HEK293 (cell line): ENCODE data around the gene SRY.

ENCODE experiments used
- CTCF ChIA-PET: fragments of 350-600 bp; formaldehyde crosslinking; extraction: SDS; loops from one replicate; lab custom pipeline; 2021; ENCODE audit warnings: antibody characterized with exemption; lab: Yijun Ruan, JAX
- POLR2A ChIA-PET: fragments of 300-600 bp; formaldehyde crosslinking; extraction: SDS; loops from one replicate; lab custom pipeline; 2020; ENCODE audit warnings: antibody characterized with exemption, inconsistent platforms; lab: Yijun Ruan, JAX
- H3K27ac ChIP-seq: fragments of 200-500 bp; sonication (Bioruptor generic); 2 replicates; pipeline ENCODE4 v1.5.1; 2014; ENCODE audit warnings: low read depth, low read length, control low read depth, inconsistent platforms; ENCODE audit errors: extremely low read depth
- H3K36me3 ChIP-seq, 2 experiments: fragments of 200-500 bp in 1 of 2; sonication (Bioruptor generic) in 1 of 2; 1 replicate in 1 of 2; 2 replicates in 1 of 2; pipeline ENCODE4 v1.5.1; 2014 to 2017; ENCODE audit warnings: inconsistent platforms in 2 of 2, low read length in 2 of 2; ENCODE audit not compliant: control insufficient read depth in 2 of 2, insufficient read depth in 1 of 2
- H3K4me1 ChIP-seq: fragments of 200-500 bp; sonication (Bioruptor generic); 2 replicates; pipeline ENCODE4 v1.5.1; 2014; ENCODE audit warnings: mild to moderate bottlenecking, low read length, inconsistent platforms; ENCODE audit not compliant: control insufficient read depth, insufficient read depth
- H3K4me3 ChIP-seq: 2 replicates; pipeline ENCODE4 v1.5.1; 2011; ENCODE audit warnings: low read depth, mild to moderate bottlenecking, control low read depth, low read length, moderate library complexity
- H3K9me3 ChIP-seq: fragments of 200-500 bp; sonication (Bioruptor generic); 2 replicates; pipeline ENCODE4 v1.5.1; 2014; ENCODE audit warnings: low read depth, low read length, inconsistent platforms; ENCODE audit not compliant: control insufficient read depth, insufficient read depth
- HOXA7 ChIP-seq: sonication (generic); formaldehyde crosslinking; IDR thresholded peaks from 2 replicates; pipeline ENCODE4 v1.8.1; 2022; ENCODE audit warnings: missing genetic modification reagents, borderline replicate concordance
- HOXD13 ChIP-seq: sonication (generic); formaldehyde crosslinking; IDR thresholded peaks from 2 replicates; pipeline ENCODE4 v1.8.0; 2022; ENCODE audit warnings: missing genetic modification reagents, borderline replicate concordance
- OVOL3 ChIP-seq: fragments of 450-650 bp; formaldehyde crosslinking; IDR thresholded peaks from 2 replicates; pipeline ENCODE4 v1.5.1; 2016; ENCODE audit warnings: missing biosample characterization, missing genetic modification characterization
- PRDM1 ChIP-seq: fragments of 450-650 bp; formaldehyde crosslinking; IDR thresholded peaks from 2 replicates; pipeline ENCODE4; 2016; ENCODE audit warnings: missing biosample characterization, missing genetic modification characterization
- SP2 ChIP-seq: fragments of 450-650 bp; formaldehyde crosslinking; IDR thresholded peaks from 2 replicates; pipeline ENCODE4 v1.5.1; 2016; ENCODE audit warnings: missing biosample characterization, missing genetic modification characterization
- SP7 ChIP-seq: fragments of 450-650 bp; formaldehyde crosslinking; IDR thresholded peaks from 2 replicates; pipeline ENCODE4 v1.5.1; 2016; ENCODE audit warnings: missing biosample characterization, missing genetic modification characterization
- ZBTB1 ChIP-seq: fragments of 450-650 bp; formaldehyde crosslinking; IDR thresholded peaks from 2 replicates; pipeline ENCODE4 v1.5.1; 2016; ENCODE audit warnings: missing biosample characterization, missing genetic modification characterization
- ZBTB17 ChIP-seq: fragments of 450-650 bp; formaldehyde crosslinking; IDR thresholded peaks from 2 replicates; pipeline ENCODE4 v1.5.1; 2016; ENCODE audit warnings: missing biosample characterization, missing genetic modification characterization
- ZBTB7A ChIP-seq: fragments of 450-650 bp; formaldehyde crosslinking; IDR thresholded peaks from 2 replicates; pipeline ENCODE4 v1.5.1; 2016; ENCODE audit warnings: low read depth, missing biosample characterization, missing genetic modification characterization
- ZBTB8A ChIP-seq: fragments of 450-650 bp; formaldehyde crosslinking; IDR thresholded peaks from 2 replicates; pipeline ENCODE4 v1.5.1; 2016; ENCODE audit warnings: missing biosample characterization, missing genetic modification characterization
- ZNF121 ChIP-seq: fragments of 450-650 bp; formaldehyde crosslinking; IDR thresholded peaks from 2 replicates; pipeline ENCODE4 v1.5.1; 2016; ENCODE audit warnings: missing biosample characterization, missing genetic modification characterization
- ZNF157 ChIP-seq: fragments of 450-650 bp; formaldehyde crosslinking; IDR thresholded peaks from 2 replicates; pipeline ENCODE4 v1.5.1; 2016; ENCODE audit warnings: missing biosample characterization, missing genetic modification characterization
- ZNF16 ChIP-seq: fragments of 450-650 bp; formaldehyde crosslinking; IDR thresholded peaks from 2 replicates; pipeline ENCODE4 v1.5.1; 2016; ENCODE audit warnings: low read depth, missing biosample characterization, missing genetic modification characterization
- ZNF202 ChIP-seq: fragments of 450-650 bp; formaldehyde crosslinking; IDR thresholded peaks from 2 replicates; pipeline ENCODE4 v1.5.1; 2016; ENCODE audit warnings: missing biosample characterization, missing genetic modification characterization, borderline replicate concordance
- ZNF221 ChIP-seq: fragments of 450-650 bp; formaldehyde crosslinking; IDR thresholded peaks from 2 replicates; pipeline ENCODE4 v1.5.1; 2017; ENCODE audit warnings: missing biosample characterization, missing genetic modification characterization, borderline replicate concordance
- ZNF266 ChIP-seq: fragments of 450-650 bp; formaldehyde crosslinking; IDR thresholded peaks from 2 replicates; pipeline ENCODE4 v1.5.1; 2016; ENCODE audit warnings: missing biosample characterization, missing genetic modification characterization, low read depth
- ZNF37A ChIP-seq: fragments of 450-650 bp; IDR thresholded peaks from 2 replicates; pipeline ENCODE4 v1.5.1; 2018; ENCODE audit warnings: missing biosample characterization, missing genetic modification characterization
- ZNF433 ChIP-seq: fragments of 450-650 bp; formaldehyde crosslinking; IDR thresholded peaks from 2 replicates; pipeline ENCODE4 v1.5.1; 2016; ENCODE audit warnings: missing biosample characterization, missing genetic modification characterization, low read depth
- ZNF48 ChIP-seq: fragments of 450-650 bp; formaldehyde crosslinking; IDR thresholded peaks from 2 replicates; pipeline ENCODE4 v1.5.1; 2016; ENCODE audit warnings: missing biosample characterization, missing genetic modification characterization
- ZNF560 ChIP-seq: fragments of 450-650 bp; formaldehyde crosslinking; IDR thresholded peaks from 2 replicates; pipeline ENCODE4 v1.5.1; 2017; ENCODE audit warnings: missing biosample characterization, missing genetic modification characterization, borderline replicate concordance
- ZNF600 ChIP-seq: fragments of 450-650 bp; formaldehyde crosslinking; IDR thresholded peaks from 2 replicates; pipeline ENCODE4 v1.5.1; 2016; ENCODE audit warnings: missing biosample characterization, missing genetic modification characterization
- ZNF76 ChIP-seq: fragments of 450-650 bp; formaldehyde crosslinking; IDR thresholded peaks from 2 replicates; pipeline ENCODE4; 2016; ENCODE audit warnings: low read depth, missing biosample characterization, missing genetic modification characterization, borderline replicate concordance
- ZNF837 ChIP-seq: fragments of 450-650 bp; formaldehyde crosslinking; IDR thresholded peaks from 2 replicates; pipeline ENCODE4 v1.5.1; 2016; ENCODE audit warnings: missing biosample characterization, missing genetic modification characterization
- ZXDB ChIP-seq: fragments of 450-650 bp; formaldehyde crosslinking; IDR thresholded peaks from 2 replicates; pipeline ENCODE4 v1.5.1; 2016; ENCODE audit warnings: missing biosample characterization, missing genetic modification characterization
- TF ChIP-seq, protein P1 (sequence below): fragments of 450-650 bp; formaldehyde crosslinking; IDR thresholded peaks from 2 replicates; pipeline ENCODE4 v1.5.1; 2016; ENCODE audit warnings: missing biosample characterization, missing genetic modification characterization
- TF ChIP-seq, protein P2 (sequence below): fragments of 450-650 bp; IDR thresholded peaks from 2 replicates; pipeline ENCODE4 v1.5.1; 2018; ENCODE audit warnings: missing biosample characterization, missing genetic modification characterization
- TF ChIP-seq, protein P3 (sequence below): fragments of 450-650 bp; formaldehyde crosslinking; IDR thresholded peaks from 2 replicates; pipeline ENCODE4 v1.5.1; 2016; ENCODE audit warnings: missing biosample characterization, missing genetic modification characterization
- TF ChIP-seq, protein P4 (sequence below): fragments of 450-650 bp; formaldehyde crosslinking; IDR thresholded peaks from 2 replicates; pipeline ENCODE4 v1.5.1; 2016; ENCODE audit warnings: missing biosample characterization, missing genetic modification characterization

SRY gene

DNA sequence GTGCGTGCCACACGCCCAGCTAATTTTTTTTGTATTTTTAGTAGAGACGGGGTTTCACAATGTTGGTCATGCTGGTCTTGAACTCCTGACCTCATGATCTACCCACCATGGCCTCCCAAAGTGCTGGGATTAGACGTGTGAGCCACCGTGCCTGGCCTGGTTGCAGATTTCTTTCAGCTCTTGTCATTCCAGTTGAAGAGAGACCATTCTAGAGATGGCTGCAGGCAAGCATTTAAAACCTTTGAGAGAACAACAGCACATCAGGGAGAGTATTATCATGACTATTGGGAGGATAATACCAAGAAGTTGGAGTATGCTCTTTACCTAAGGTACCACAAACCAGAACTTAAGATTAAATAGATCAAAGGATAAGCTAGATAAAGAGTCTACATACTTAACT, 41.0 kb upstream of the SRY start:
- Histone ChIP-seq H3K4me3 (no peak overlapping the region), H3K27ac (no peak overlapping the region), H3K36me3 (no peaks in the 10 kb centered on the region), H3K9me3 (no peaks in the 10 kb centered on the region), H3K4me1 (no peaks in the 10 kb centered on the region)
- ChIA-PET CTCF (no interaction called here), POLR2A (no interaction called here)
- TF ChIP-seq ZNF221 (no peak), ZNF48 (tag by site-specific recombination) (no peak), HOXA7 (CRISPR knock-in tag) (no peak), ZXDB (tag by site-specific recombination) (no peak), ZNF202 (tag by site-specific recombination) (no peak), OVOL3 (tag by site-specific recombination) (no peak), ZBTB1 (tag by site-specific recombination) (no peak), SP2 (tag by site-specific recombination) (no peak), ZNF266 (no peak), ZNF433 (tag by site-specific recombination) (no peak), ZNF121 (tag by site-specific recombination) (no peak), SP7 (tag by site-specific recombination) (no peak), HOXD13 (CRISPR knock-in tag) (no peak)
- TF ChIP-seq, protein P1, sequence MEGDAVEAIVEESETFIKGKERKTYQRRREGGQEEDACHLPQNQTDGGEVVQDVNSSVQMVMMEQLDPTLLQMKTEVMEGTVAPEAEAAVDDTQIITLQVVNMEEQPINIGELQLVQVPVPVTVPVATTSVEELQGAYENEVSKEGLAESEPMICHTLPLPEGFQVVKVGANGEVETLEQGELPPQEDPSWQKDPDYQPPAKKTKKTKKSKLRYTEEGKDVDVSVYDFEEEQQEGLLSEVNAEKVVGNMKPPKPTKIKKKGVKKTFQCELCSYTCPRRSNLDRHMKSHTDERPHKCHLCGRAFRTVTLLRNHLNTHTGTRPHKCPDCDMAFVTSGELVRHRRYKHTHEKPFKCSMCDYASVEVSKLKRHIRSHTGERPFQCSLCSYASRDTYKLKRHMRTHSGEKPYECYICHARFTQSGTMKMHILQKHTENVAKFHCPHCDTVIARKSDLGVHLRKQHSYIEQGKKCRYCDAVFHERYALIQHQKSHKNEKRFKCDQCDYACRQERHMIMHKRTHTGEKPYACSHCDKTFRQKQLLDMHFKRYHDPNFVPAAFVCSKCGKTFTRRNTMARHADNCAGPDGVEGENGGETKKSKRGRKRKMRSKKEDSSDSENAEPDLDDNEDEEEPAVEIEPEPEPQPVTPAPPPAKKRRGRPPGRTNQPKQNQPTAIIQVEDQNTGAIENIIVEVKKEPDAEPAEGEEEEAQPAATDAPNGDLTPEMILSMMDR (tag by site-specific recombination): no peak

DNA sequence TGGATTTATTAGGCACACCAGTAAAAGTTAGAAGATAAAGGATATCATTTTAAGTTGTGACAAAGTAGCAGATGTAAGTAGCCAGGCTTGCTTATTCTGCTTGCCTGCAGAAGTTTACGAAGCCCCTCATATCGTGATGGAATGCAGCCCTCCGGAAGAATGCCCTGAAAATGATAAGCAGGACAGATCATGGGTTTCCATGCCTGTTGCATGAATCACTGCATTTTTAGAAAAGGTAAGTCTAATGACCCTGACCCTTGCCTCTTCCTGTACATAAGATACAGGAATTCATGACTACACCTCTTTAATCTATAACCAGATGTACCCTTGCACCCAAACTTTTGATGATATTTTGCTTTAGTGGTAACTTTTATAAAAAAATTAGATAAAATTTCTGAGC, 37.0 kb upstream of the SRY start:
- Histone ChIP-seq H3K4me1 (no peaks in the 10 kb centered on the region), H3K36me3 (no peaks in the 10 kb centered on the region), H3K9me3 (no peaks in the 10 kb centered on the region), H3K4me3 (no peak overlapping the region), H3K27ac (no peak overlapping the region)
- CTCF ChIA-PET: no interaction called here
- POLR2A ChIA-PET: no interaction called here
- TF ChIP-seq ZBTB8A (tag by site-specific recombination) (no peak), ZNF560 (no peak), ZNF157 (tag by site-specific recombination) (no peak), PRDM1 (tag by site-specific recombination) (no peak), ZBTB7A (tag by site-specific recombination) (no peak), ZNF76 (tag by site-specific recombination) (no peak), ZNF600 (no peak), ZNF16 (tag by site-specific recombination) (no peak), ZNF37A (tag by site-specific recombination) (no peak), ZNF433 (tag by site-specific recombination) (no peak), ZBTB17 (tag by site-specific recombination) (no peak), ZNF837 (tag by site-specific recombination) (no peak)
- TF ChIP-seq, protein P2, sequence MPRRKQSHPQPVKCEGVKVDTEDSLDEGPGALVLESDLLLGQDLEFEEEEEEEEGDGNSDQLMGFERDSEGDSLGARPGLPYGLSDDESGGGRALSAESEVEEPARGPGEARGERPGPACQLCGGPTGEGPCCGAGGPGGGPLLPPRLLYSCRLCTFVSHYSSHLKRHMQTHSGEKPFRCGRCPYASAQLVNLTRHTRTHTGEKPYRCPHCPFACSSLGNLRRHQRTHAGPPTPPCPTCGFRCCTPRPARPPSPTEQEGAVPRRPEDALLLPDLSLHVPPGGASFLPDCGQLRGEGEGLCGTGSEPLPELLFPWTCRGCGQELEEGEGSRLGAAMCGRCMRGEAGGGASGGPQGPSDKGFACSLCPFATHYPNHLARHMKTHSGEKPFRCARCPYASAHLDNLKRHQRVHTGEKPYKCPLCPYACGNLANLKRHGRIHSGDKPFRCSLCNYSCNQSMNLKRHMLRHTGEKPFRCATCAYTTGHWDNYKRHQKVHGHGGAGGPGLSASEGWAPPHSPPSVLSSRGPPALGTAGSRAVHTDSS (tag by site-specific recombination): no peak
- TF ChIP-seq, protein P3, sequence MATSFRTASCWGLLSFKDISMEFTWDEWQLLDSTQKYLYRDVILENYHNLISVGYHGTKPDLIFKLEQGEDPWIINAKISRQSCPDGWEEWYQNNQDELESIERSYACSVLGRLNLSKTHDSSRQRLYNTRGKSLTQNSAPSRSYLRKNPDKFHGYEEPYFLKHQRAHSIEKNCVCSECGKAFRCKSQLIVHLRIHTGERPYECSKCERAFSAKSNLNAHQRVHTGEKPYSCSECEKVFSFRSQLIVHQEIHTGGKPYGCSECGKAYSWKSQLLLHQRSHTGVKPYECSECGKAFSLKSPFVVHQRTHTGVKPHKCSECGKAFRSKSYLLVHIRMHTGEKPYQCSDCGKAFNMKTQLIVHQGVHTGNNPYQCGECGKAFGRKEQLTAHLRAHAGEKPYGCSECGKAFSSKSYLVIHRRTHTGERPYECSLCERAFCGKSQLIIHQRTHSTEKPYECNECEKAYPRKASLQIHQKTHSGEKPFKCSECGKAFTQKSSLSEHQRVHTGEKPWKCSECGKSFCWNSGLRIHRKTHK (tag by site-specific recombination): no peak
- TF ChIP-seq, protein P4, sequence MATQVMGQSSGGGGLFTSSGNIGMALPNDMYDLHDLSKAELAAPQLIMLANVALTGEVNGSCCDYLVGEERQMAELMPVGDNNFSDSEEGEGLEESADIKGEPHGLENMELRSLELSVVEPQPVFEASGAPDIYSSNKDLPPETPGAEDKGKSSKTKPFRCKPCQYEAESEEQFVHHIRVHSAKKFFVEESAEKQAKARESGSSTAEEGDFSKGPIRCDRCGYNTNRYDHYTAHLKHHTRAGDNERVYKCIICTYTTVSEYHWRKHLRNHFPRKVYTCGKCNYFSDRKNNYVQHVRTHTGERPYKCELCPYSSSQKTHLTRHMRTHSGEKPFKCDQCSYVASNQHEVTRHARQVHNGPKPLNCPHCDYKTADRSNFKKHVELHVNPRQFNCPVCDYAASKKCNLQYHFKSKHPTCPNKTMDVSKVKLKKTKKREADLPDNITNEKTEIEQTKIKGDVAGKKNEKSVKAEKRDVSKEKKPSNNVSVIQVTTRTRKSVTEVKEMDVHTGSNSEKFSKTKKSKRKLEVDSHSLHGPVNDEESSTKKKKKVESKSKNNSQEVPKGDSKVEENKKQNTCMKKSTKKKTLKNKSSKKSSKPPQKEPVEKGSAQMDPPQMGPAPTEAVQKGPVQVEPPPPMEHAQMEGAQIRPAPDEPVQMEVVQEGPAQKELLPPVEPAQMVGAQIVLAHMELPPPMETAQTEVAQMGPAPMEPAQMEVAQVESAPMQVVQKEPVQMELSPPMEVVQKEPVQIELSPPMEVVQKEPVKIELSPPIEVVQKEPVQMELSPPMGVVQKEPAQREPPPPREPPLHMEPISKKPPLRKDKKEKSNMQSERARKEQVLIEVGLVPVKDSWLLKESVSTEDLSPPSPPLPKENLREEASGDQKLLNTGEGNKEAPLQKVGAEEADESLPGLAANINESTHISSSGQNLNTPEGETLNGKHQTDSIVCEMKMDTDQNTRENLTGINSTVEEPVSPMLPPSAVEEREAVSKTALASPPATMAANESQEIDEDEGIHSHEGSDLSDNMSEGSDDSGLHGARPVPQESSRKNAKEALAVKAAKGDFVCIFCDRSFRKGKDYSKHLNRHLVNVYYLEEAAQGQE (tag by site-specific recombination): no peak
